IMR-90 (cell line): ENCODE measurements around the gene TMEM129.

ENCODE experiments used
- CHD1 ChIP-seq: IDR thresholded peaks from 2 replicates; pipeline ENCODE4 v1.6.1; 2012; ENCODE audit warnings: low read depth, low read length, improper control_type of control experiment
- MAZ ChIP-seq: IDR thresholded peaks from 2 replicates; pipeline ENCODE4 v1.6.1; 2012; ENCODE audit warnings: low read depth, mild to moderate bottlenecking, low read length, improper control_type of control experiment, moderate library complexity, borderline replicate concordance
- RCOR1 ChIP-seq: IDR thresholded peaks from 2 replicates; pipeline ENCODE4 v1.6.1; 2012; ENCODE audit warnings: mild to moderate bottlenecking, low read length, improper control_type of control experiment; ENCODE audit not compliant: insufficient replicate concordance
- TF ChIP-seq, protein P1 (sequence below): conservative IDR thresholded peaks from 2 replicates; pipeline ENCODE4 v1.5.1; 2012; ENCODE audit warnings: mild to moderate bottlenecking, low read depth, low read length, improper control_type of control experiment

- TF ChIP-seq, protein P1, sequence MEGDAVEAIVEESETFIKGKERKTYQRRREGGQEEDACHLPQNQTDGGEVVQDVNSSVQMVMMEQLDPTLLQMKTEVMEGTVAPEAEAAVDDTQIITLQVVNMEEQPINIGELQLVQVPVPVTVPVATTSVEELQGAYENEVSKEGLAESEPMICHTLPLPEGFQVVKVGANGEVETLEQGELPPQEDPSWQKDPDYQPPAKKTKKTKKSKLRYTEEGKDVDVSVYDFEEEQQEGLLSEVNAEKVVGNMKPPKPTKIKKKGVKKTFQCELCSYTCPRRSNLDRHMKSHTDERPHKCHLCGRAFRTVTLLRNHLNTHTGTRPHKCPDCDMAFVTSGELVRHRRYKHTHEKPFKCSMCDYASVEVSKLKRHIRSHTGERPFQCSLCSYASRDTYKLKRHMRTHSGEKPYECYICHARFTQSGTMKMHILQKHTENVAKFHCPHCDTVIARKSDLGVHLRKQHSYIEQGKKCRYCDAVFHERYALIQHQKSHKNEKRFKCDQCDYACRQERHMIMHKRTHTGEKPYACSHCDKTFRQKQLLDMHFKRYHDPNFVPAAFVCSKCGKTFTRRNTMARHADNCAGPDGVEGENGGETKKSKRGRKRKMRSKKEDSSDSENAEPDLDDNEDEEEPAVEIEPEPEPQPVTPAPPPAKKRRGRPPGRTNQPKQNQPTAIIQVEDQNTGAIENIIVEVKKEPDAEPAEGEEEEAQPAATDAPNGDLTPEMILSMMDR, result no peak
- no peak for TF ChIP-seq CHD1
- no peak for TF ChIP-seq RCOR1
- no peak for TF ChIP-seq MAZ
These were observed 35.0 kb upstream of the TMEM129 start for GRCh38 chr4:1756079-1756478.
